Caco-2 (cell line): Measurements from ENCODE around the gene PSME4. TPM values are rescaled to one million over a fixed set of nuclear protein-coding genes. Genes with fewer than 3 reads are reported as not detected.

Source experiments
- BruUV-seq: library from RNA; stranded (reverse); fragments of 400-500 nt; replicated peaks from 2 replicates; lab custom pipeline; 2021; lab: Mats Ljungman, UMichigan
- CTCF ChIA-PET: fragments of 300-600 bp; sonication (Branson Sonifier 250); formaldehyde crosslinking; loops from one replicate; lab custom pipeline; 2022; ENCODE audit warnings: antibody characterized with exemption; lab: Charles Lee
- POLR2A ChIA-PET: fragments of 300-600 bp; sonication (Branson Sonifier 250); formaldehyde crosslinking; loops from one replicate; lab custom pipeline; 2022; ENCODE audit warnings: antibody characterized with exemption; lab: Charles Lee
- DNase-seq, 2 experiments: peaks; one replicate each; pipeline versions ENCODE4 v3.0.0 to v3.0.0-alpha.2; 2020 to 2022
- H3K27me3 ChIP-seq: replicated peaks from 2 replicates; pipeline ENCODE4 v1.6.0; 2011; ENCODE audit warnings: low read length; ENCODE audit not compliant: control insufficient read depth, insufficient read depth
- H3K36me3 ChIP-seq: 2 replicates; pipeline ENCODE4 v1.5.1; 2011; ENCODE audit warnings: low read length; ENCODE audit not compliant: control insufficient read depth, insufficient read depth
- H3K4me1 ChIP-seq: fragments of 250-450 bp; sonication (Bioruptor Pico); 2 replicates; pipeline ENCODE4 v1.5.1; 2020; ENCODE audit warnings: mild to moderate bottlenecking
- H3K4me3 ChIP-seq: 2 replicates; pipeline ENCODE4 v1.5.1; 2011; ENCODE audit warnings: low read depth, mild to moderate bottlenecking, control low read depth, low read length
- H3K9me3 ChIP-seq: fragments of 250-450 bp; sonication (Bioruptor Pico); 2 replicates; pipeline ENCODE4 v1.5.1; 2020; ENCODE audit warnings: mild to moderate bottlenecking, moderate library complexity
- H3K27ac Mint-ChIP-seq: one replicate; pipeline ENCODE4 v1.8.0; 2022; ENCODE audit warnings: mixed read lengths; ENCODE audit not compliant: unreplicated experiment
- H3K27me3 Mint-ChIP-seq: one replicate; pipeline ENCODE4 v1.8.0; 2022; ENCODE audit warnings: mixed read lengths; ENCODE audit not compliant: insufficient read depth, unreplicated experiment
- H3K36me3 Mint-ChIP-seq: one replicate; pipeline ENCODE4 v1.8.0; 2022; ENCODE audit warnings: mild to moderate bottlenecking, mixed read lengths; ENCODE audit not compliant: insufficient read depth, unreplicated experiment
- H3K4me1 Mint-ChIP-seq: one replicate; pipeline ENCODE4 v1.8.0; 2022; ENCODE audit warnings: low read depth, mixed read lengths; ENCODE audit not compliant: unreplicated experiment
- H3K4me3 Mint-ChIP-seq: one replicate; pipeline ENCODE4 v1.8.0; 2022; ENCODE audit warnings: mild to moderate bottlenecking, moderate library complexity, mixed read lengths; ENCODE audit not compliant: unreplicated experiment
- H3K9me3 Mint-ChIP-seq: one replicate; pipeline ENCODE4 v1.8.0; 2022; ENCODE audit warnings: mixed read lengths; ENCODE audit not compliant: unreplicated experiment
- CTCF ChIP-seq, 2 experiments: fragments of 200-600 bp in 1 of 2; IDR thresholded peaks; 1 replicate in 1 of 2; 2 replicates in 1 of 2; pipeline versions ENCODE4 v1.5.1 to v1.8.0; 2011 to 2022; ENCODE audit warnings: antibody characterized with exemption in 1 of 2, control low read depth in 1 of 2, inconsistent platforms in 1 of 2, low read depth in 1 of 2, low read length in 1 of 2, mild to moderate bottlenecking in 1 of 2, moderate library complexity in 1 of 2; ENCODE audit not compliant: insufficient read depth in 1 of 2, severe bottlenecking in 1 of 2, unreplicated experiment in 1 of 2
- intact Hi-C: fragments of 100-400 bp; cut with micrococcal nuclease; formaldehyde crosslinking; loops from one replicate; pipeline ENCODE4 v1.10.0; 2022; ENCODE audit not compliant: unreplicated experiment
- total RNA-seq: library from RNA; stranded (reverse); gene quantifications from 2 replicates; pipeline ENCODE4 v1.2.3, GENCODE V29; 2022

Gene PSME4
- total RNA-seq, 1 experiment from 2014 or later, result 79.0 TPM

- H3K9me3 ChIP-seq, result no peaks in the 10 kb centered on the region
- H3K4me1 ChIP-seq, result no peaks in the 10 kb centered on the region
- intact Hi-C loops, result no loop called here
- no peak for TF ChIP-seq CTCF (IDR thresholded peaks at IDR 0.05; ENCODE audit: insufficient read depth in 1 of 2, low read depth in 1 of 2, low read length in 1 of 2, severe bottlenecking in 1 of 2, unreplicated experiment in 1 of 2)
- ChIA-PET POLR2A (no interaction called here), CTCF (no interaction called here)
- no TSS peak for BruUV-seq
- Mint-ChIP-seq H3K9me3 (no peaks in the 10 kb centered on the region), H3K4me3 (no peak overlapping the region), H3K36me3 (peaks cover 57% of the 10 kb centered on the region), H3K4me1 (peaks cover 3% of the 10 kb centered on the region), H3K27me3 (no peaks in the 10 kb centered on the region), H3K27ac (no peak overlapping the region)
- no peak for DNase-seq
- H3K36me3 ChIP-seq, result peaks cover 3% of the 10 kb centered on the region; the same call in 1 of the 2 replicates
- H3K27me3 ChIP-seq, result no peaks in the 10 kb centered on the region
- H3K4me3 ChIP-seq, result no peak overlapping the region
Measured at GRCh38 chr2:53903011-53903410, 67.8 kb downstream of the PSME4 start.

- Histone ChIP-seq H3K27me3 (no peaks in the 10 kb centered on the region), H3K4me3 (no peak overlapping the region), H3K9me3 (no peaks in the 10 kb centered on the region), H3K4me1 (peaks cover 16% of the 10 kb centered on the region), H3K36me3 (peaks cover 3% of the 10 kb centered on the region; the same call in 1 of the 2 replicates)
- Mint-ChIP-seq H3K36me3 (peaks cover 57% of the 10 kb centered on the region), H3K4me3 (no peak overlapping the region), H3K4me1 (peaks cover 16% of the 10 kb centered on the region), H3K27me3 (no peaks in the 10 kb centered on the region), H3K27ac (no peak overlapping the region), H3K9me3 (no peaks in the 10 kb centered on the region)
- POLR2A ChIA-PET, result no interaction called here
- DNase-seq, result no peak
- CTCF ChIA-PET, result no interaction called here
- TF ChIP-seq CTCF (IDR thresholded peaks at IDR 0.05; ENCODE audit: insufficient read depth in 1 of 2, low read depth in 1 of 2, low read length in 1 of 2, severe bottlenecking in 1 of 2, unreplicated experiment in 1 of 2), result no peak
- intact Hi-C loops, result no loop called here
- BruUV-seq, result no TSS peak
Measured at GRCh38 chr2:53901192-53901591, 69.6 kb downstream of the PSME4 start.

- BruUV-seq, result no TSS peak
- intact Hi-C loops, result no loop called here
- peak in 1 of 2 experiments; percentile 60 for DNase-seq
- no peak for TF ChIP-seq CTCF (IDR thresholded peaks at IDR 0.05; ENCODE audit: insufficient read depth in 1 of 2, low read depth in 1 of 2, low read length in 1 of 2, severe bottlenecking in 1 of 2, unreplicated experiment in 1 of 2)
- peaks cover 66% of the 10 kb centered on the region for H3K36me3 Mint-ChIP-seq
- CTCF ChIA-PET, result no interaction called here
- H3K4me3 Mint-ChIP-seq, result no peak overlapping the region
- H3K9me3 Mint-ChIP-seq, result no peaks in the 10 kb centered on the region
- no peak overlapping the region for H3K27ac Mint-ChIP-seq
- no peaks in the 10 kb centered on the region for H3K27me3 ChIP-seq
- H3K4me3 ChIP-seq, result no peak overlapping the region
- no peaks in the 10 kb centered on the region for H3K27me3 Mint-ChIP-seq
- POLR2A ChIA-PET, result no interaction called here
- no peaks in the 10 kb centered on the region for H3K9me3 ChIP-seq
- peaks cover 16% of the 10 kb centered on the region for H3K4me1 Mint-ChIP-seq
- H3K4me1 ChIP-seq, result peaks cover 16% of the 10 kb centered on the region
- no peaks in the 10 kb centered on the region; the same call in 1 of the 2 replicates for H3K36me3 ChIP-seq
Measured at GRCh38 chr2:53896864-53897263, 73.9 kb downstream of the PSME4 start.
